HFF-Myc (cell line): ENCODE data around the gene TNKS1BP1.
"Not testable (repeated sequence)": the region's sequence is repeated elsewhere in the genome, so short reads cannot be mapped to it uniquely, and the experiment has no call there.

Source experiments
- DNase-seq: peaks from one replicate; pipeline ENCODE4 v3.0.0-alpha.2; 2011; ENCODE audit warnings: low read depth; ENCODE audit errors: extremely low read depth
- H3K4me3 ChIP-seq: replicated peaks from 2 replicates; pipeline ENCODE4 v1.5.1; 2011; ENCODE audit warnings: low read depth, mild to moderate bottlenecking, control low read depth, low read length
- CTCF ChIP-seq: IDR thresholded peaks from 2 replicates; pipeline ENCODE4 v1.5.1; 2012; ENCODE audit warnings: mild to moderate bottlenecking, low read depth, low read length, control low read depth; ENCODE audit errors: missing control alignments

The TNKS1BP1 gene

GRCh38 chr11:57302489-57302888 is 22.3 kb downstream of the TNKS1BP1 start:
- no peak for DNase-seq
- no peak overlapping the region for H3K4me3 ChIP-seq
- no peak for TF ChIP-seq CTCF

DNA sequence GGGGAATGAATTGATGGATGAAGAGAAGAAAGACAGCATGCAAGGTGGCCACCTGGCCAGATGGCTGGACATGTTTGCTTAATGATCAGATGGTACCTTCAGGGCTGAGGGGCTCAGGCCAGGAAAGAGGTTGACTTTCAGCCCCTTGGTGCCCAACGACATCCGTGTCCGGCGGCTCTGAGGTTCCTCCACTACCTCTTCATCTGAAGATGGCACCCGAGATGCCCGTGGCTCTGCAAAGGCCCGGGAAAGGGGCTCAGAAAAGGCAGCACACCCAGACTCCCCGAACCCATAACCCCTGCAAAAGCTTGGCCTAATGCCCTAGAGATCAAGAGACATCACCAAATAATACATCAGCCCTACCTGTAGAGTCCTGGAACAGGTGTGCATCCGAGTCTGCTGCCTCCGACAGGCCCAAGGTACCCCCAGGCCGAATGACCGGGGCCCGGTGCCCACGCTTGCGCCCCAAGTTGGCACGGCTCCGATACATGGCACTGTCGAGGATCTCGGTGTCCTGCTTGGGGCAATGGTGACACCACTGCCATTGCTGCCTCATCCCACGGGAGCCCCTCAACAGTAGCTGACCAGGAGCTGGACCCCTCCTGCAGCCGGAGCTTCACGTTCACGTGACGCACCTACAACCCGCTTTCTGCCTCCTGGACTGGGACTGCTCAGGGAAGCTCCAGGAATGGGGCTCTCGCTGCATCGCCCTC is 22.9 kb downstream of the TNKS1BP1 start:
- H3K4me3 ChIP-seq: no peak overlapping the region
- TF ChIP-seq CTCF: no peak
- no peak for DNase-seq

DNA sequence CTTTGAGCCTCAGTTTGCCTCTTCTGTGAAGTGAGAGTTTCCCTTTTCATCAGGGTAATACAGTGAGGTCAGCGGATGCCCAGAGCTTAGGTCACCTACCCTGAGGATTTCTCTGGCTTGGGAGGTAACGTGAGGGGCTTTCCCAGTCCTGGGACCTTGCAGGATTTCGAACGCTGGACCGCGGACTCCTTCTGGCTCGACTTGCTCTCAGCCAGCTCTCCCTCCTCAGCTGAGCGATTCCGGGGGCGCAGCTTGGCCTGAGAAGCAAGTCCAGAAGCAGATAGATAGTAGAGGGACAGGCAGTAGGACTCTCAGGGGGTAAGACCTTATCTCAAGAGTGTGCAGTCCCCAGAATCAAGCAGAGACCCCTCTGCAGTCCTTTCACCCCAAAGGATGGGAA is 24.0 kb downstream of the TNKS1BP1 start:
- no peak overlapping the region for H3K4me3 ChIP-seq
- TF ChIP-seq CTCF: no peak
- no peak for DNase-seq

DNA sequence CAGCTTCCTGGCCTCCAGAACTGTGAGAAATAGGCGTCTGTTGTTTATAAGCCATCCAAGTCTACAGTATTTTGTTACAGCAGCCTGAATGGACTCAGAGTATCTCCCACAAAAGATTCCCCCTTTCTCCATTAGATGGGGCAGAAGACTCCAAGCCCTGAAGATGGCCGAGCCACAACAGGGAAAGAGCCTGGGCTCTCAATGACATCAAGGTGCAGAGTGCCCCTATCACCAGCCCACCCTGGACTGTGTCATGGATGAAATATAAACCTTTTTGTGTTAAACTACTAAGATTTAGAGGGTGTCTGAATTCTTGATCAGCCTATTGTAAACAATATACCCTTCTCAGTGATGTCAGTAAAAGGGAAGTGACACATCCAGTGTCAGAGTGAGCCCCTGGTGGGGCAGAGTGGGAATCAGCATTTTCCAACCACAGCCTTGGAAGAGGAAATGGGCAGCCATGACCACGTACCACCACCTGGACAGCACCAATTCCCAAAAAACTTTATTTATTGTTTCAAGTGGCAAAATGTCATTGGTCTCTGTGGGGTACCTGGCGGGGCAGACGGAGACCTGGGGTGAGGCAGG is 25.5 kb downstream of the TNKS1BP1 start:
- H3K4me3 ChIP-seq: no peak overlapping the region
- TF ChIP-seq CTCF: no peak
- DNase-seq: no peak

- TF ChIP-seq CTCF: no peak
- no peak for DNase-seq
- H3K4me3 ChIP-seq: no peak overlapping the region
These were observed 27.5 kb downstream of the TNKS1BP1 start for GRCh38 chr11:57297221-57297620.

DNA sequence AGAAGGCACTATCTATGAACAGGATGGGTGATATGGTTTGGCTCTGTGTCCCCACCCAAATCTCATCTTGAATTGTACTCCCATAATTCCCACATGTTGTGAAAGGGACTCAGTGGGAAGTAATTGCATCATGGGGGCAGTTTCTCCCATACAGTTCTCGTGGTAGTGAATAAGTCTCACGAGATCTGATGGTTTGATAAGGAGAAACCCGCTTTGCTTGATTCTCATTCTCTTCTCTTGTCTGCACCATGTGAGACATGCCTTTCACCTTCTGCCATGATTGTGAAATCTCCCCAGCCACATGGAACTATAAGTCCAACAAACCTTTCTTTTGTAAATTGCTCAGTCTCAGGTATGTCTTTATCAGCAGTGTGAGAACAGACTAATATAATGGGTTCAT is 28.5 kb downstream of the TNKS1BP1 start:
- not testable (repeated sequence) for DNase-seq, H3K4me3 ChIP-seq

GRCh38 chr11:57294225-57295131 is 30.3 kb downstream of the TNKS1BP1 start:
- no peak for DNase-seq
- TF ChIP-seq CTCF: no peak
- no peak overlapping the region for H3K4me3 ChIP-seq
